Renal cortical epithelial cell (primary cell): Measurements from ENCODE around the gene OSBPL7. TPM values are rescaled to one million over a fixed set of nuclear protein-coding genes. Genes with fewer than 3 reads are reported as not detected.

Source experiments
- DNase-seq: peaks from one replicate; pipeline ENCODE4 v3.0.0-alpha.2; 2011; ENCODE audit warnings: low read depth
- total RNA-seq: library from RNA; depleted of rRNA; stranded (reverse); fragments of >200 nt; gene quantifications from 2 replicates; pipeline ENCODE4 v1.2.3, GENCODE V29; 2014

OSBPL7 gene
- total RNA-seq, 1 donor from 2014 or later, result 11.3 TPM

DNA sequence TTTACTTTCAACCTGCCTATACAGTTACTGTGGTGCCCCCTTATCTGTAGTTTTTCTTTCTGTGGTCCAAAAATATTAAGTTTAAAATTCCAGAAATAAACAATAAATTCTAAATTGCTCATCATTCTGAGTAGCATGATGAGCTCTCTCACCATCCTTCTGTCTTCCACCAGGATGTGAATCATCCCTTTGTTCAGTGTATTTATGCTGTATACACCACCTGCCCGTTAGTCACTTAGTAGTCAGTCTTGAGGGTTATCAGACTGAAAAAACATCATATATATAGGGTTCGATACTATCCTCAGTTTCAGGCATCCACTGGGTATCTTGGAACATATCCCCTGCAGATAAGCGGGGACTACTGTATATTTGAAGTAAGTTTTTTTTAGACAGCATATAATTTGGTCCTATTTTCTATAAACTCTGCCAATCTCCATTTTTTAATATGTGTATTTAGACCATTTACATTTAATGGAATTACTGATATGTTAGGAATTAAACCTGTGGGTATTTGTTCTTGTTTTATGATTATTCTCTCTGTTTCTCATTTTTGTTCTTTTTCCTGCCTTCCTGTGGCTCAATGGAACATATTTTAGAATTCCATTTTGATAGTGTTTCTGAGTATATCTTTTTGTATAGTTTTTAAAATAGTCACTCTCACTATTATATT, 57.5 kb downstream of the OSBPL7 start:
- no peak for DNase-seq

DNA sequence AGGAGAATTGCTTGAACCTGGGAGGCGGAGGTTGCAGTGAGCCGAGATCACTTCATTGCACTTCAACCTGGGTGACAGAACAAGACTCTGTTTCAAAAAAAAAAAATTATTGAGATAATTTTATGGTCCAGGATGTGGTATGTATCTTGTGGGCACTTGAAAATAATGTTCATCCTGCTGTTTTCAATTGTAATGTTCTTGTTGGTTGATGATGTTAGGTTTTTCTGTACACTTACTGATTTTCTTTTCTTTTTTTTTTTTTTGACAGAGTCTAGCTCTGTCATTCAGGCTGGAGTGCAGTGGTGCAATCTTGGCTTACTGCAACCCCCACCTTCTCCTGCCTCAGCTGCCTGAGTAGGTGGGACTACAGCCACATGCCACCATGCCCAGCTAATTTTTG, 58.9 kb downstream of the OSBPL7 start:
- DNase-seq, result no peak

DNA sequence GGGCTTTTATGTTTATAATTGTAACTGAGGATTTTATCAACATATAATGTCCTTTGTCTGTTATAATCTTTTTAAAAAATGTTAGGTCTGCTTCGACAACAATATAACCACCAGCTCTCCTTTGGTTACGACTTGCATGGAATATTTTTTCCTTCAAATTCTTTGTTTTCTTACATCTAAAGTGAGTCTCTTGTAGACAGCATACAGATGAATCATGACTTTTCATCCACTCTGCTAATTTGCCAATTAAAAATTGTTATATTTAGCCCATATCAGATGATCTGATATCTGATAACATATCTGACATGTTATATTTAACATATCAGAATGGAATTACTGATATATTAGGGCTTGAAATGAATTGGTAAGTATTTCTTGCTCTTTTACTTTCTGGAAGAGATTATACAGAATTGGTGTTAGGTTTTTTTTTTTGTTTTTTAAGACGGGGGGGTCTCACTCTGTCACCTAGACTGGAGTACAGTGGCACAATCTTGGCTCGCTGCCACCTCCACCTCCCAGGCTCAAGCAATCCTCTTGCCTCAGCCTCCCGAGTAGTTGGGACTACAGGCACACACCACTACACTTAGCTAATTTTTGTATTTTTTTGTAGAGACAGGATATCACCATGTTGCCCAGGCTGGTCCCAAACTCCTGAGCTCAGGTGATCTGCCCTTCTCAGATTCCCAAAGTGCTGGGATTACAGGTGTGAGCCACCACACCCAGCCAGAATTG, 61.0 kb downstream of the OSBPL7 start:
- no peak for DNase-seq

DNA sequence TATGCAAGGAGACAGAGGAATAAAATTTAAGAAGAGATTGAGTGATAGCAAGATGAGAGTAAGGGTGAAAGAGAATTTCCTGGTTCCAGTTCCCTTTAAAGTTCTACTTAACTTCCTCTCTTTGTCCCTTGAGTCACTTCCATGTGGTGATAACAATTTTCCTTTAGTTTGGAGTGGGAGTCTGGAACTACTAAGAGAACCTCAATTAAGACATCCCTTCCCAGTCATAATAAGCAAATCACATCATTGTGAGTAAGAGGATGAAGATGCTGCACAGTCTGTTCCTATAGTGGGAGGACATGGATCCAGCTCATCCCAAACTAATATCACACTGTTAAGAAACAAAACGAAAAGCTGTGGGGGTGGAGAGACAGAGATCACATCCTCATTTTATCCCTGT, 64.2 kb downstream of the OSBPL7 start:
- DNase-seq, result no peak

Other genes starting within 250 kb of the OSBPL7 start
- gene KPNB1, start 171.9 kb downstream of the OSBPL7 start, total RNA-seq, result 421 and 446 TPM in 2 replicates
- gene TBKBP1, start 127.6 kb downstream of the OSBPL7 start, total RNA-seq, result 4.3 and 10.7 TPM in 2 replicates
- not detected in 2 replicates for gene TBX21, start 88.6 kb downstream of the OSBPL7 start, total RNA-seq
- 21.0 and 25.4 TPM in 2 replicates for gene MRPL10, start 9.7 kb upstream of the OSBPL7 start, total RNA-seq
- 0.45 TPM in 1 of 2 replicates, not detected in the other for gene LRRC46, start 9.9 kb upstream of the OSBPL7 start, total RNA-seq
- 21.3 and 50.4 TPM in 2 replicates for gene SCRN2, start 19.5 kb upstream of the OSBPL7 start, total RNA-seq
- gene SP6, start 29.4 kb upstream of the OSBPL7 start, total RNA-seq, result 0.87 and 1.2 TPM in 2 replicates
- 0.35 and 3.1 TPM in 2 replicates for gene SP2, start 74.4 kb upstream of the OSBPL7 start, total RNA-seq
- 76.7 and 77.6 TPM in 2 replicates for gene PNPO, start 119.8 kb upstream of the OSBPL7 start, total RNA-seq
- 0.85 and 6.9 TPM in 2 replicates for gene PRR15L, start 136.1 kb upstream of the OSBPL7 start, total RNA-seq
- gene CDK5RAP3, start 149.3 kb upstream of the OSBPL7 start, total RNA-seq, result 50.7 and 66.2 TPM in 2 replicates
- gene COPZ2, start 216.0 kb upstream of the OSBPL7 start, total RNA-seq, result 6.8 and 8.0 TPM in 2 replicates
- gene NFE2L1, start 226.6 kb upstream of the OSBPL7 start, total RNA-seq, result 75.0 and 267 TPM in 2 replicates